Stimulated activated CD4-positive, alpha-beta T cell treated with anti-CD3 and anti-CD28 coated beads, Interleukin-1b, Interleukin-23, amount 100 ng/mL, for 48 hours (primary cell): ENCODE measurements around the gene ZNF423.

ENCODE experiments used
- DNase-seq: peaks from one replicate; pipeline ENCODE4 v3.0.0-alpha.2; 2020

Gene ZNF423

GRCh38 chr16:49636608-49637007 is 219.3 kb downstream of the ZNF423 start:
- DNase-seq = no peak

GRCh38 chr16:49635591-49636581 is 220.0 kb downstream of the ZNF423 start:
- DNase-seq = no peak

- DNase-seq = no peak
These were observed 220.9 kb downstream of the ZNF423 start for GRCh38 chr16:49635009-49635350.

GRCh38 chr16:49634235-49635008 is 221.5 kb downstream of the ZNF423 start:
- DNase-seq = no peak

- DNase-seq = no peak
These were observed 223.1 kb downstream of the ZNF423 start for GRCh38 chr16:49632795-49633184.

- no peak for DNase-seq
These were observed 223.7 kb downstream of the ZNF423 start for GRCh38 chr16:49632086-49632794.

- no peak for DNase-seq
These were observed 224.5 kb downstream of the ZNF423 start for GRCh38 chr16:49631187-49632041.

GRCh38 chr16:49630783-49631182 is 225.1 kb downstream of the ZNF423 start:
- DNase-seq = no peak

- no peak for DNase-seq
These were observed 226.1 kb downstream of the ZNF423 start for GRCh38 chr16:49629851-49630250.

- DNase-seq = no peak
These were observed 227.8 kb downstream of the ZNF423 start for GRCh38 chr16:49628148-49628547.

GRCh38 chr16:49625311-49626065 is 230.4 kb downstream of the ZNF423 start:
- DNase-seq = no peak

- DNase-seq = no peak
These were observed 232.2 kb downstream of the ZNF423 start for GRCh38 chr16:49623501-49624266.

GRCh38 chr16:49622421-49623402 is 233.2 kb downstream of the ZNF423 start:
- DNase-seq = no peak

GRCh38 chr16:49622084-49622390 is 233.9 kb downstream of the ZNF423 start:
- DNase-seq = no peak

- DNase-seq = no peak
These were observed 234.4 kb downstream of the ZNF423 start for GRCh38 chr16:49621241-49622083.

GRCh38 chr16:49620869-49621240 is 235.1 kb downstream of the ZNF423 start:
- DNase-seq = no peak

- no peak for DNase-seq
These were observed 235.6 kb downstream of the ZNF423 start for GRCh38 chr16:49620158-49620868.

- no peak for DNase-seq
These were observed 236.1 kb downstream of the ZNF423 start for GRCh38 chr16:49619811-49620157.
